GM19395 (cell line): ENCODE data around the gene PNLIPRP2.

Experiments
- ATAC-seq: cut with Tn5 transposase; IDR thresholded peaks from one replicate; pipeline ENCODE4 v1.9.1; 2021; ENCODE audit warnings: mild to moderate bottlenecking, moderate library complexity; ENCODE audit not compliant: unreplicated experiment

The PNLIPRP2 gene

GRCh38 chr10:116679351-116679750 is 58.6 kb downstream of the PNLIPRP2 start:
- no peak for ATAC-seq

- ATAC-seq: no peak
Observed at GRCh38 chr10:116683166-116683565, 62.4 kb downstream of the PNLIPRP2 start.

GRCh38 chr10:116683821-116684220 is 63.1 kb downstream of the PNLIPRP2 start:
- no peak for ATAC-seq

GRCh38 chr10:116684781-116685180 is 64.0 kb downstream of the PNLIPRP2 start:
- ATAC-seq: no peak

GRCh38 chr10:116685807-116686206 is 65.1 kb downstream of the PNLIPRP2 start:
- ATAC-seq: no peak

- no peak for ATAC-seq
Observed at GRCh38 chr10:116686632-116687031, 65.9 kb downstream of the PNLIPRP2 start.

- no peak for ATAC-seq
Observed at GRCh38 chr10:116687633-116688032, 66.9 kb downstream of the PNLIPRP2 start.

GRCh38 chr10:116688241-116688711 is 67.5 kb downstream of the PNLIPRP2 start:
- no peak for ATAC-seq

GRCh38 chr10:116688741-116689495 is 68.2 kb downstream of the PNLIPRP2 start:
- no peak for ATAC-seq

GRCh38 chr10:116689744-116690143 is 69.0 kb downstream of the PNLIPRP2 start:
- no peak for ATAC-seq

- no peak for ATAC-seq
Observed at GRCh38 chr10:116690356-116691322, 69.9 kb downstream of the PNLIPRP2 start.

GRCh38 chr10:116691635-116692034 is 70.9 kb downstream of the PNLIPRP2 start:
- ATAC-seq: no peak

GRCh38 chr10:116692225-116692624 is 71.5 kb downstream of the PNLIPRP2 start:
- ATAC-seq: no peak

GRCh38 chr10:116694243-116694926 is 73.6 kb downstream of the PNLIPRP2 start:
- ATAC-seq: no peak
